Mucosa of descending colon (tissue), 3 donors: ENCODE data around the gene VN1R5. TPM values are rescaled to one million over a fixed set of nuclear protein-coding genes. Genes with fewer than 3 reads are reported as not detected.
"Not testable (repeated sequence)": the region's sequence is repeated elsewhere in the genome, so short reads cannot be mapped to it uniquely, and the experiment has no call there.

Source experiments
- ATAC-seq: fragments of 200-7000 bp; cut with Tn5 transposase; one replicate; pipeline ENCODE4 v1.9.1; 2020; ENCODE audit warnings: mild to moderate bottlenecking, moderate library complexity
- DNase-seq, 3 donors: peaks; one replicate each; pipeline ENCODE4 v3.0.0-alpha.2; 2020
- H3K36me3 ChIP-seq: fragments of 200-600 bp; one replicate; pipeline ENCODE4 v1.8.0; 2021; ENCODE audit warnings: low read depth, mild to moderate bottlenecking
- H3K4me1 ChIP-seq: fragments of 200-600 bp; one replicate; pipeline ENCODE4 v1.8.0; 2021; ENCODE audit warnings: low read depth, mild to moderate bottlenecking
- H3K4me3 ChIP-seq: fragments of 200-600 bp; one replicate; pipeline ENCODE4 v1.8.0; 2021; ENCODE audit warnings: mild to moderate bottlenecking
- H3K9me3 ChIP-seq: fragments of 200-600 bp; one replicate; pipeline ENCODE4 v1.8.0; 2021; ENCODE audit warnings: mild to moderate bottlenecking
- CTCF ChIP-seq: fragments of 200-600 bp; IDR thresholded peaks from one replicate; pipeline ENCODE4 v1.8.0; 2022; ENCODE audit warnings: antibody characterized with exemption, mild to moderate bottlenecking
- intact Hi-C, 2 donors: fragments of 100-400 bp; cut with DNase I in 1 of 2; cut with micrococcal nuclease in 1 of 2; formaldehyde crosslinking; loops; one replicate each; pipeline versions ENCODE4 v1.11.0 to v1.11.1; 2022; cut with DNase I, micrococcal nuclease
- total RNA-seq, 3 donors: library from RNA; stranded (reverse); fragmentation: NEBNext Ultra II Directional in 2 of 3; extraction: Animal tissue kit (Norgen Biotek cat#: 25700) in 2 of 3; gene quantifications; one replicate each; pipeline versions ENCODE4 v1.2.1 to v1.2.4, GENCODE V29; 2021 to 2023
- donor health status: DM: no; HTN: no; CAD: no; lungs with moderate emphysema.
- donor health status: DM: no; HTN: no; CAD: no.
- donor health status: DM: no; HTN: yes; CAD: no.

VN1R5 gene
- total RNA-seq, 3 donors from 2014 or later, result not detected

GRCh38 chr1:247212627-247213617 is 43.0 kb upstream of the VN1R5 start:
- TF ChIP-seq CTCF, result no peak
- Histone ChIP-seq H3K36me3 (no peaks in the 10 kb centered on the region), H3K4me1 (peaks cover 12% of the 10 kb centered on the region), H3K9me3 (no peaks in the 10 kb centered on the region), H3K4me3 (no peak overlapping the region)
- ATAC-seq (no peak), DNase-seq (no peak)
- intact Hi-C loops, result no loop called here

GRCh38 chr1:247216261-247216660 is 39.6 kb upstream of the VN1R5 start:
- Histone ChIP-seq H3K36me3 (no peaks in the 10 kb centered on the region), H3K4me1 (no peaks in the 10 kb centered on the region), H3K9me3 (no peaks in the 10 kb centered on the region), H3K4me3 (no peak overlapping the region)
- DNase-seq (no peak), ATAC-seq (no peak)
- no peak for TF ChIP-seq CTCF
- intact Hi-C loops, result no loop called here

GRCh38 chr1:247218121-247218651 is 37.7 kb upstream of the VN1R5 start:
- Histone ChIP-seq H3K9me3 (no peaks in the 10 kb centered on the region), H3K4me1 (no peaks in the 10 kb centered on the region), H3K36me3 (no peaks in the 10 kb centered on the region), H3K4me3 (no peak overlapping the region)
- DNase-seq, result no peak
- ATAC-seq, result no peak
- TF ChIP-seq CTCF, result no peak
- intact Hi-C loops, result no loop called here

GRCh38 chr1:247220280-247220679 is 35.6 kb upstream of the VN1R5 start:
- H3K36me3 ChIP-seq, DNase-seq, H3K4me3 ChIP-seq, intact Hi-C loops, H3K4me1 ChIP-seq, H3K9me3 ChIP-seq, ATAC-seq: not testable (repeated sequence)

GRCh38 chr1:247222840-247223239 is 33.0 kb upstream of the VN1R5 start:
- no peak for ATAC-seq
- DNase-seq, result no peak
- intact Hi-C loops, result no loop called here
- H3K36me3 ChIP-seq, result no peaks in the 10 kb centered on the region
- no peak overlapping the region for H3K4me3 ChIP-seq
- peaks cover 3% of the 10 kb centered on the region for H3K9me3 ChIP-seq
- H3K4me1 ChIP-seq, result no peaks in the 10 kb centered on the region
- TF ChIP-seq CTCF, result no peak

- H3K9me3 ChIP-seq, result peaks cover 12% of the 10 kb centered on the region
- no peaks in the 10 kb centered on the region for H3K4me1 ChIP-seq
- no peaks in the 10 kb centered on the region for H3K36me3 ChIP-seq
- no peak for DNase-seq
- no peak overlapping the region for H3K4me3 ChIP-seq
- intact Hi-C loops, result no loop called here
- TF ChIP-seq CTCF, result no peak
- no peak for ATAC-seq
These were observed 31.1 kb upstream of the VN1R5 start for GRCh38 chr1:247224822-247225221.
